ENCODE measurements around the gene TASOR2.

The TASOR2 gene

GRCh38 chr10:5692461-5693358 is 8.1 kb downstream of the TASOR2 start:
- Histone ChIP-seq H3K4me1 (ENCODE audit: insufficient read depth, low read length) (peaks cover 17% of the 10 kb centered on the region), H3K27me3 (ENCODE audit: insufficient read depth, low read length) (no peaks in the 10 kb centered on the region), H3K36me3 (ENCODE audit: insufficient read depth, low read depth, low read length) (no peaks in the 10 kb centered on the region), H3K9ac (ENCODE audit: low read depth, low read length) (peak overlapping the region; percentile 70), H3K9me3 (ENCODE audit: insufficient read depth, low read depth, low read length) (no peaks in the 10 kb centered on the region), H3K27ac (ENCODE audit: low read length) (no peak overlapping the region), H3K4me3 (ENCODE audit: low read length) (peak overlapping the region; percentile 77)

DNA sequence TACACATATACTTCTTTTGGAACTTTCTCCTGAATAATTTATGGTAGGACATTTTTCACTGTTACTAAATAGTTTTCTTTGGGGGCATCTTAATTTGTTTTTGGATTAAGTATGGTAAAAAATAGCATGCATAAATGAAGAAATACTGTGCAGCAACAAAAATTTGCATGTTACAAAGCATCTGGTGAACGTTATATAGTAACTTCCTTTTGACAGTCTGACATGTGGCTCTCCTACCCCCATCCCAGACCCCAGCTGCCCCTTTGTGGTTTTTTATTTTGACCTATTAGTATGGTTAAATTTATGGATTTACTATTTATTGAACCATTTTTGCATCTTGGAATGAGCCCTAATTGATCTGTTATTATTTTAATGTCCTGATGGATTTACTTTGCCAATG is 9.9 kb downstream of the TASOR2 start:
- H3K27me3 ChIP-seq (ENCODE audit: insufficient read depth, low read length): no peaks in the 10 kb centered on the region
- H3K4me3 ChIP-seq (ENCODE audit: low read length): no peak overlapping the region
- H3K9me3 ChIP-seq (ENCODE audit: insufficient read depth, low read depth, low read length): no peaks in the 10 kb centered on the region
- H3K9ac ChIP-seq (ENCODE audit: low read depth, low read length): no peak overlapping the region
- H3K27ac ChIP-seq (ENCODE audit: low read length): no peak overlapping the region
- peaks cover 21% of the 10 kb centered on the region for H3K4me1 ChIP-seq (ENCODE audit: insufficient read depth, low read length)
- H3K36me3 ChIP-seq (ENCODE audit: insufficient read depth, low read depth, low read length): no peaks in the 10 kb centered on the region

- H3K4me3 ChIP-seq (ENCODE audit: low read length): no peak overlapping the region
- H3K27ac ChIP-seq (ENCODE audit: low read length): no peak overlapping the region
- no peaks in the 10 kb centered on the region for H3K9me3 ChIP-seq (ENCODE audit: insufficient read depth, low read depth, low read length)
- no peak overlapping the region for H3K9ac ChIP-seq (ENCODE audit: low read depth, low read length)
- H3K36me3 ChIP-seq (ENCODE audit: insufficient read depth, low read depth, low read length): no peaks in the 10 kb centered on the region
- peaks cover 16% of the 10 kb centered on the region for H3K4me1 ChIP-seq (ENCODE audit: insufficient read depth, low read length)
- no peaks in the 10 kb centered on the region for H3K27me3 ChIP-seq (ENCODE audit: insufficient read depth, low read length)
These were observed 12.7 kb downstream of the TASOR2 start for GRCh38 chr10:5697342-5697741.

DNA sequence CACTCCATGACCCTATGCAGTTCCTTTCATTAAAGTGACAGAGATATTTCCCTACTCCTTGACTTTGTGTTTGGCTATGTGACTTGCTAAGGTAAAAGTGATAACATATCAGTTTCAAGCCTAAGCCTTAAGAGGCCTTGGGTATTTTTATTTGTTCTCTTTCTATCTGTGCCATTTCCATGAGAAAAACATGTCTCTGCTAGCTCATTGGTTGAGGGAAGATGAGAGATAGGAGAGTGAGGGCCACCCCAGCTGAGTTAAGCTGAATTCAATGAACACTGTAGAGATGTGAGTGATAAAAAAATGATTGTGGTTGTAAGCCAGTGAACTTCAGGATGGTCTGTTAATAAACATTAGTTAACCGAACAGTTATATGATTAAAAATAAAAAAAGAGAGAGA is 13.4 kb downstream of the TASOR2 start:
- Histone ChIP-seq H3K4me3 (ENCODE audit: low read length) (0 out of 2 replicates have a peak overlapping the region, but pooled peaks have one; percentile 0), H3K4me1 (ENCODE audit: insufficient read depth, low read length) (peaks cover 15% of the 10 kb centered on the region), H3K27ac (ENCODE audit: low read length) (no peak overlapping the region), H3K27me3 (ENCODE audit: insufficient read depth, low read length) (no peaks in the 10 kb centered on the region), H3K9ac (ENCODE audit: low read depth, low read length) (no peak overlapping the region), H3K36me3 (ENCODE audit: insufficient read depth, low read depth, low read length) (no peaks in the 10 kb centered on the region), H3K9me3 (ENCODE audit: insufficient read depth, low read depth, low read length) (no peaks in the 10 kb centered on the region)

GRCh38 chr10:5708356-5708755 is 23.7 kb downstream of the TASOR2 start:
- Histone ChIP-seq H3K4me1 (ENCODE audit: insufficient read depth, low read length) (no peaks in the 10 kb centered on the region), H3K9ac (ENCODE audit: low read depth, low read length) (no peak overlapping the region), H3K4me3 (ENCODE audit: low read length) (no peak overlapping the region), H3K36me3 (ENCODE audit: insufficient read depth, low read depth, low read length) (no peaks in the 10 kb centered on the region), H3K27ac (ENCODE audit: low read length) (no peak overlapping the region), H3K9me3 (ENCODE audit: insufficient read depth, low read depth, low read length) (no peaks in the 10 kb centered on the region), H3K27me3 (ENCODE audit: insufficient read depth, low read length) (no peaks in the 10 kb centered on the region)

DNA sequence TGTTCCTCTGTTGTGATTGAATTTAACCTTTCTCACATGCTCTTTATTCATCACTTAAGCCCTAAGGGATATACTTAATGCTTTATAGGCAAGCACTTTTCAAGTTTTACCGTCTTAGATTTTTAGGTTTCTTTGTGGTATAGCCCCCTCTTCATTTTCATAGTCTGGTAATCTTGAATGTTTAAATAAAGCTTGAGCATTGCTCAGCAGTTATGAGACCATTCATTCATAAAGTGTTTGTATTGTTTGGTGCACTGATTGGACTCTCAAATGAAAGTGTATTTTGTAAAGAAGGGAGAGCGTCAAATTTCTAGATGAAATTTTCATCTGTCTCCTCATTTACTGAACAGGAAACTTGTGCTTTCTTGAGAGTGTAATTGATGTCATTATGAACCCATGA is 25.2 kb downstream of the TASOR2 start:
- no peak overlapping the region for H3K4me3 ChIP-seq (ENCODE audit: low read length)
- no peak overlapping the region for H3K9ac ChIP-seq (ENCODE audit: low read depth, low read length)
- no peak overlapping the region for H3K27ac ChIP-seq (ENCODE audit: low read length)
- H3K9me3 ChIP-seq (ENCODE audit: insufficient read depth, low read depth, low read length): no peaks in the 10 kb centered on the region
- no peaks in the 10 kb centered on the region for H3K27me3 ChIP-seq (ENCODE audit: insufficient read depth, low read length)
- no peaks in the 10 kb centered on the region for H3K4me1 ChIP-seq (ENCODE audit: insufficient read depth, low read length)
- no peaks in the 10 kb centered on the region for H3K36me3 ChIP-seq (ENCODE audit: insufficient read depth, low read depth, low read length)

DNA sequence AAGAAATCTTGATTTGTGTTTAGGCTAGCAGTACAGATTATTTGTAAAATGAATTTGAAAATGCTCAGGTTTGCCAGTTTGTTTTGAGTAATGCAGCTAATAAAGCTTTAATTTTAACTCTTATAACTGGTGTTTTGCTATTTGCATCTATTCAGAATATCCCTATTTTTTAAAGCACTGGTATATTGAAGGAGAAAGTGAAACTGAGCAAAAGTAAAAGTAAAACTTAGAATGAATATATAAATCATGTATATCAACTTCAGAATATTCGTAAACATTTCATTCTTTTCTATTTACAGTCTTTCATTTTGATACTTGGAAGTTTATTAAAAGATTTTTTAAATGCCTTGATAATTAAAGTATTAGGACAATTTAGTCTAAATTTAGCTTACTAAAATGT is 26.2 kb downstream of the TASOR2 start:
- no peak overlapping the region for H3K9ac ChIP-seq (ENCODE audit: low read depth, low read length)
- no peaks in the 10 kb centered on the region for H3K27me3 ChIP-seq (ENCODE audit: insufficient read depth, low read length)
- no peaks in the 10 kb centered on the region for H3K36me3 ChIP-seq (ENCODE audit: insufficient read depth, low read depth, low read length)
- no peaks in the 10 kb centered on the region for H3K9me3 ChIP-seq (ENCODE audit: insufficient read depth, low read depth, low read length)
- no peaks in the 10 kb centered on the region for H3K4me1 ChIP-seq (ENCODE audit: insufficient read depth, low read length)
- H3K27ac ChIP-seq (ENCODE audit: low read length): no peak overlapping the region
- H3K4me3 ChIP-seq (ENCODE audit: low read length): no peak overlapping the region

DNA sequence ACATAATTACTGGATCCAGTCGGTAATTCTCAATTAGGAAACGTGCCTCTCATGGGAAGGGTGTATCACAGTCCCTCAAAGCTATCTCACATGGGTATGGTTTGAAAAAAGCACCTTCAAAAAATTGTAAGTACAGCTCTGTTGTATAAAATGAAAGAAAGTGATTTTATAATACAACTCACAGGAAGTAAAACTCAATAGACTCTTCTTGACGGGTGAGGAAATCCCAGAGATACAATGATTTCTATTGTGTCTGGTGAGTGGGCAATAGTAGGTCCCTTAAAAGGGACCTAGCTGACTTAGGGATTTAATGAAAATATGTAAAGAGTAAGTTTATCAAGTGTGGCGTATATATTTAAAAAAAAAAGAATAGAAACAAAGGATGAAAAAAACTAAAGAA is 27.0 kb downstream of the TASOR2 start:
- no peak overlapping the region for H3K27ac ChIP-seq (ENCODE audit: low read length)
- H3K9ac ChIP-seq (ENCODE audit: low read depth, low read length): no peak overlapping the region
- H3K4me1 ChIP-seq (ENCODE audit: insufficient read depth, low read length): no peaks in the 10 kb centered on the region
- no peak overlapping the region for H3K4me3 ChIP-seq (ENCODE audit: low read length)
- no peaks in the 10 kb centered on the region for H3K27me3 ChIP-seq (ENCODE audit: insufficient read depth, low read length)
- no peaks in the 10 kb centered on the region for H3K9me3 ChIP-seq (ENCODE audit: insufficient read depth, low read depth, low read length)
- no peaks in the 10 kb centered on the region for H3K36me3 ChIP-seq (ENCODE audit: insufficient read depth, low read depth, low read length)

- Histone ChIP-seq H3K9me3 (ENCODE audit: insufficient read depth, low read depth, low read length) (no peaks in the 10 kb centered on the region), H3K27me3 (ENCODE audit: insufficient read depth, low read length) (no peaks in the 10 kb centered on the region), H3K4me3 (ENCODE audit: low read length) (no peak overlapping the region), H3K4me1 (ENCODE audit: insufficient read depth, low read length) (no peaks in the 10 kb centered on the region), H3K27ac (ENCODE audit: low read length) (no peak overlapping the region), H3K36me3 (ENCODE audit: insufficient read depth, low read depth, low read length) (peaks cover 25% of the 10 kb centered on the region), H3K9ac (ENCODE audit: low read depth, low read length) (no peak overlapping the region)
These were observed 34.9 kb downstream of the TASOR2 start for GRCh38 chr10:5719546-5719945.

DNA sequence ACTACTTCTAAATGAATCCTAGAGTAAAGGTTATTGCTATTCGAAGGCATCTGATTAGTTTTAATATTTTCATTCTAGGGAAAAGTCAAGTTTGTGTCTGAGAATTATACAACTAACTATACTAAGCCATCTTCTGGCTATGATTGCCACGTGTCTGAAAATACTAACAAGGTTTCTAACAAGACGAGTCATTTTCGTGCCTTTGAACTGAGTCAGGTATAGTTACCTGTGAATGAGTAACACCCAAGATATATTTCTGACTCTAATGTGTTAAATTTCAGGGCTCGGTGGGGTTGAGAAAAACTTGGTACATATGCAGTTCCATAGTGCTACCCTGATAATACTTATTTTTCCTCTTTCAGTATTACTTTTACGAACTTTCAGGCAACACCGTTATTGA is 35.5 kb downstream of the TASOR2 start:
- no peak overlapping the region for H3K4me3 ChIP-seq (ENCODE audit: low read length)

DNA sequence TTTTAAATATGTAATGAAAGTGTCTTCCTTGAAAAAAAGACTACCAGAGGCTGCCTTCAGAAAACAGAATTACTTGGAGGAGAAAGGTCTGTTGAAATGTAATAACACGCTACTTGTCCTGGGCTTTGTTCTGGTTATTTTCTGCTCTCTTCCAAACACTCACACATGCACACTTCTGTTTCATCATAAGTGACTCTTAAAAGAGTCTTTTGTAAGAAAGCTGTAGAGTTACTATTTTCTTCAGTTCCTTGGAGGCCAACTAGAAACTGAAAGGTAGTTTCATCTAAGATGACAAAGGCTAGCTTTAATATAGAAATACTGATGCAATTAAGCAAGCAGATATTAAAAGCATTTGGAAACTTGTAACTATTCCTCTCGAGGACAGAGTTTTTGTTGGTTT is 39.1 kb downstream of the TASOR2 start:
- Histone ChIP-seq H3K9ac (ENCODE audit: low read depth, low read length) (no peak overlapping the region), H3K4me3 (ENCODE audit: low read length) (no peak overlapping the region), H3K27me3 (ENCODE audit: insufficient read depth, low read length) (no peaks in the 10 kb centered on the region), H3K36me3 (ENCODE audit: insufficient read depth, low read depth, low read length) (peaks cover 48% of the 10 kb centered on the region), H3K9me3 (ENCODE audit: insufficient read depth, low read depth, low read length) (no peaks in the 10 kb centered on the region), H3K4me1 (ENCODE audit: insufficient read depth, low read length) (no peaks in the 10 kb centered on the region), H3K27ac (ENCODE audit: low read length) (no peak overlapping the region)

More for the DNA sequence above, 35.5 kb downstream of the TASOR2 start:
- H3K9ac ChIP-seq (ENCODE audit: low read depth, low read length): no peak overlapping the region
- H3K36me3 ChIP-seq (ENCODE audit: insufficient read depth, low read depth, low read length): peaks cover 31% of the 10 kb centered on the region
- no peak overlapping the region for H3K27ac ChIP-seq (ENCODE audit: low read length)
- no peaks in the 10 kb centered on the region for H3K4me1 ChIP-seq (ENCODE audit: insufficient read depth, low read length)
- no peaks in the 10 kb centered on the region for H3K27me3 ChIP-seq (ENCODE audit: insufficient read depth, low read length)
- no peaks in the 10 kb centered on the region for H3K9me3 ChIP-seq (ENCODE audit: insufficient read depth, low read depth, low read length)

GRCh38 chr10:5730766-5731165 is 46.1 kb downstream of the TASOR2 start:
- no peaks in the 10 kb centered on the region for H3K4me1 ChIP-seq (ENCODE audit: insufficient read depth, low read length)
- H3K27ac ChIP-seq (ENCODE audit: low read length): no peak overlapping the region
- H3K9ac ChIP-seq (ENCODE audit: low read depth, low read length): no peak overlapping the region
- no peaks in the 10 kb centered on the region for H3K9me3 ChIP-seq (ENCODE audit: insufficient read depth, low read depth, low read length)
- no peak overlapping the region for H3K4me3 ChIP-seq (ENCODE audit: low read length)
- peaks cover 63% of the 10 kb centered on the region for H3K36me3 ChIP-seq (ENCODE audit: insufficient read depth, low read depth, low read length)
- H3K27me3 ChIP-seq (ENCODE audit: insufficient read depth, low read length): no peaks in the 10 kb centered on the region
